ENCODE data around the gene FADS3.
A peak's percentile ranks its signal among the peaks of the same experiment; 100 is the strongest.

Gene FADS3

DNA sequence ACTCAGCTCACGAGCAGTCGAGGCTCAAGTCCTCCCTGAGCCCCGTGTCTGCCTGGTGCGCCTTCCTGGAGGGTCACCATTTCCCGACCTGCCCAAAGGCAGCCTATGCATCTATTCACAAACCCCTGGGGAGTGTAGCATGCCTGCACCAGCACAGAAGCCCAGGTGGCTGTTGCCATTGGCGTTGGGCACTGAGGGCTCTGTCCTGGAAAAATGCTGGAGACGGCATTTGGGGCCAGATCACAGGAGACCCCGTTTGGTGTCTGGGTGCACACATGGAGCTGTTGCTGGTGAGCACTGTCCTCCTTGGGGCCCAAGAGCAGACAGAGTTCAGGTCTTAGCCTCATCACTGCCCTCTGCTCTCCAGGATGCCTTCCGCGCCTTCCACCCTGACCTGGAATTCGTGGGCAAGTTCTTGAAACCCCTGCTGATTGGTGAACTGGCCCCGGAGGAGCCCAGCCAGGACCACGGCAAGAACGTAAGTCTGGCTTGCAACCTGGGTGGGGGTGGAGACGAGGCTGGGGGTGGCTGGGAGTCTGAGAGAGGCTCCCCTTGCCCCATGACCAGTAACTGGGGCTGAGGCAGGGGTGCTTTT lies 53.8 kb downstream of the FADS3 start:
- DNase-seq (ENCODE audit: low spot score), result no peak

DNA sequence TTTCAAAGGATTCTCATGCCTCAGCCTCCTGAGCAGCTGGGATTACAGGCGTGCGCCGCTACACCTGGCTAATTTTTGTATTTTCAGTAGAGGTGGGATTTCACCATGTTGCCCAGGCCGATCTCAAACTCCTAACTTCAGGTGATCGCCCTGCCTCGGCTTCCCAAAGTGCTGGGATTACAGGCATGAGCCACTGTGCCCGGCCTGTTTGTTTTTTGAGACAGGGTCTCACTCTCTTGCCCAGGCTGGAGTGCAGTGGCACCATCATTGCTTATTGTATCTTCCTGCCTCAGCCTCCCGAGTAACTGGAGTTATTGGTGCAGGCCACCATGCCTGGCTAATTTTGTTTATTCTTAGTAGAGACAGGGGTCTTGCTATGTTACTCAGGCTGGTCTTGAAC lies 55.2 kb downstream of the FADS3 start:
- no peak for DNase-seq (ENCODE audit: low spot score)

DNA sequence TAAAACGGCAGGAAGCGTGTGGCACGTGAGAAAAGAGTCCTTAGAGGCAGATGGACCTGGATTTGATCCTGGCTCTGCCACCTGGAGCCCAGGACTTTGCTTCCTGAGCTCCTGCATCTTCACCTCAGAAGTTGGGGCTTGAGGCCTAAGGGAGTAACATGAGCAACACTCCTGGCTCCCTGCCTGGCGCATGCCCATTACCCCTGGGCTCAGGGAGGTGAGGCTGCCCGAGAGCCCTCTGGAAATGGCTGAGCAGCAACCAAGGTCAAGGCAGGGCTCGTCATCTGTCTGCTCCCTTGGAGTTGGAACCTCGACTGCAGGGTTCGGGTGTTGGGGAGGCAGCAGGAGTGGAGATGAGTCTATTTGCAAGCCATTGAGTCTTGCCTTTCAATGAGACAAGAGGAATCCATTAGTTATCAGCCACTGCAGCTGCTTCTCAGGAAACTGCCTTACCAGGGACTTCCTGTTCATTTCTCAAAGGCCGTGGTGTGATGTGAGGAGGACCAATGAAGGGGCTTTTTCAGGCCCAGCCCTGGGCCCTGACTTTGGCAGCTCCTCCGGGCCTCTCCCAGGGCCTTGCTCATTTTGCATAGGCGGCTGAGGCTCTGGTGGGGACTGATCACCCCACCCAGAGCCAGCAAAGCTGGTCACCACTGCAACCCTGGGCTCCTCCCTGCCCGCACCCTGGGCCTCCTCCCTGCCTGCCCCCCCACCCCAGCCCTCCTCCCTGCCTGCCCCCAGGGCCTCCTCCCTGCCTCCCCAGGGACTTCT lies 56.9 kb downstream of the FADS3 start:
- DNase-seq (ENCODE audit: low spot score), result no peak

DNA sequence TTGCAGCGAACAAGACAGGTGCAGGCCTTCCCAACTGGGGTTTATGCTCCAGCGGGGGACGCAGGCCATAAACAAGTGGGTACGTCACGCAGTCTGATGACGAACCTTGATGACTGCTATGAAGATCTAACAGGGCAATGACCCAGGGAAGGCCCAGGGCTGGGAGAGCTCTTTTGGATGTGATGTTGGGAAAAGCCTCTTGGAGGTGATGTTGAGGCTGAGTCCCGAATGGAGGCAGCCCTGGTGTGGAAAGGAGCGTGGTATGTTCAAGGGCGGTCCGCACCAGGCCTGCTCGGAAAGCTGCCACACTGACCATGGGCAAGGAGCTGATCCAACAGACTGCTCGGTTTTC lies 57.4 kb downstream of the FADS3 start:
- DNase-seq (ENCODE audit: low spot score), result no peak

DNA sequence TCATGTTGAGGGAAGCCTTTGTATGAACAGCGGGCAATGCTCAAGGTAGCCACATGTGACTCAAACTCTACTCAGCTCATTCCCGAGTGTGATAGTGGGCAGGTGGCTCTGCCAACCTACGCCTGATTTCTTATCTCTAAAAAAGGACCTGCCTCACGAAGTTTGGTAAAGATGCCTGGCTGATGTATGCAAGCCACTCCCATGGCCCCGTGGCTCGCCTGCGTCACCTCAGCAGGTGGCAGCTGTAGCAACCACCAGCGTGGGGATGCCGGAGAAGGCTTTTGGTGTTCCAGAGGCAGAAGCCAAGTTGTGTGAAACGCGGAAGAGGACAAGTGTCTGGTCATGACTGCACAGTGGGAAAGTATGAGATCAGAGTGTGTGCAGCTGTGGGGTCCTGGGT lies 57.9 kb downstream of the FADS3 start:
- DNase-seq (ENCODE audit: low spot score), result no peak

DNA sequence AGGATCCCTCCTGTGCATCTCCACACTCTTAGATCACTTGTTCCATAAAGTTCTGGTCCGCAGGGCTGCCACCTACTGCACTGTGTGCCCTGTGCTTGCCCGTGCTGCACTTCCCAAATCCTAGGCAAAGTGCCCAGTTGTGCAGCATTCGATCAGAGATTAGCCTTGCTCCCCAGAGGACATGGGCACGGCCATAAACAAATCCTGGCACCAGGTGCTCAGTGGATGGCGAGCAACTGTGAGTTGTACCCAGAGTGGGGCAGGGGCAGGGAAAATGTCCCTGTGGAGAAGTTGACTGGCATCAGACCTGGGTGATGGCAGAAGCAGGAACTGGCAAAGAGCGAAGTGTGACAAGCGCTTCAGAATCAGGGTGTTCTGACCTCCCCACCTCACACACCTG lies 58.6 kb downstream of the FADS3 start:
- no peak for DNase-seq (ENCODE audit: low spot score)

DNA sequence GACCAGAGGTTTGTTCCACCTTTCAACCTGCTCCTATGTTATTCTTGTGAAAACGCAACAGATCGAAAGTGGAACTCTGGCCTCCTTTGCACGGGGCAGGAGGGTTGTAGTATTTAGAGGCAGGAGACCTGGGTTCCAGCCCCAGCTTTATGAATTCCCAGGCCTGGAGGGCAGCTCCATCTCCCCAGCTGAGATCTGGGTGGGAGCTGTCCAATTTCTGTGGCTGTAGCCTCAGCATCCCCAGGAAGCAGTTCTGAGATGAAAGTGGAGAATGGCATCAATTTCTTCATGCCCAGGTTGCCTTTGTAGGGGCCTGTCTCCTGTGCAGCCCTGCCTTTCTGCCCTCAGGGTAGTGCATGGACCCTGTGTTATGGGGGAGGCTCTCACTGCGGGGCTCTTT lies 59.1 kb downstream of the FADS3 start:
- DNase-seq (ENCODE audit: low spot score), result no peak

DNA sequence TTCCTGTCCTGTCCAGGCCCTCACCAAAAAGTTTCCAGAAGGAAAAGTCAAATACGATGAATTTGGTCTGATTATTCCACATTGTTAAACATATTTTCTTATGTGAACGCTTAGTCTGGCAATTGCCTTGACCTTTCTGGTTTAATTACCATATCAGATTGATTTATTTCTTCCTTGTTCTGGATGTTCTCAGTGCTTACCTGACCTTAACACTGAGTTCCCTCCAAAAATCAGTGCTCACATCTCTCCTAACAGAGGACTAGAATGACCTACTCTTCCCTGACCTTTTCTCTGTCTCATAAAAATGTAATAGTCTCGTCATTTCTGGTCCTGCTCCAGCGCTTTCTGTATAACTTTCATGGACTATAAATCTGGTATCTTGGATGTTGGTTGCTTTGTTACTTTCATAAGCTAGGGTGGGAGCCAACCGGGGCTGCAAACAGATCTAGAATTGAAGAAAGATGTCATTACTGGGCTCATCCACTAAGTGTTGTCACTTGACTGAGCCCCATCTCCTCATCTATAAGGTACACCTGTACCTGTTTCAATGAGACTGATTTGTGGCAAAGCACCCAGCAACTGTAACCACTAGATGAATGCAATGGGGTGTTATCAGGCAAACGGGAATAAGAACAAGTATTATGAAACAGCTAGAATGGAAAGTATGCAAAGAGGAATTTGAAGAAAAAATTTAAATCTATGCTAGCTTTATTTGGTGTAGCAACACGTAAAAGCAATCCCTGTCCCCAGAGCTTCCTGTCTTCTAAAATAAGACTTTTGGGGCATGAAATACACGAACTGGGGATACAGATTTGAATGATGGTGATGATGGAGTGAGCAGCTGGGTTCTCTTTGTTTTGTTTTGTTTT lies 60.9 kb downstream of the FADS3 start:
- DNase-seq (ENCODE audit: low spot score), result no peak

DNA sequence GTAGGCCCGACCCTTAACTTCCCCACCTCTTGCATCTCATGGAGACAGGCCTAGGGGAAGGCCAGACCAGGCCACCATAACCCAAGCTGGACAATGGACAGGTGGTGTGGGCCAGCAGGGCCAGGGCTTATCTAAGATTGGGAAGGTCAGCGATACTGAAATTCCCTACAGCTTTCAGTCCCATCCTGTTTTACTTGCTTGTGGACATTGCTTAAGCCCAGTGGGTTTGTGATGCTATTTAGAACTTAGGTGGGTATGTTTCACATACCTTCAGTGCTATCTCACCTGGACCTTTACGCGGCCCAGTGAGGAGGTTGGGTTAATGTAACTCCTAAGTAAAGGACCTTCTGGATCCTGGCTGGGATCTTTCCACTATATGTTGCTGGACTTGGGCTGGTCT lies 61.5 kb downstream of the FADS3 start:
- DNase-seq (ENCODE audit: low spot score), result no peak

DNA sequence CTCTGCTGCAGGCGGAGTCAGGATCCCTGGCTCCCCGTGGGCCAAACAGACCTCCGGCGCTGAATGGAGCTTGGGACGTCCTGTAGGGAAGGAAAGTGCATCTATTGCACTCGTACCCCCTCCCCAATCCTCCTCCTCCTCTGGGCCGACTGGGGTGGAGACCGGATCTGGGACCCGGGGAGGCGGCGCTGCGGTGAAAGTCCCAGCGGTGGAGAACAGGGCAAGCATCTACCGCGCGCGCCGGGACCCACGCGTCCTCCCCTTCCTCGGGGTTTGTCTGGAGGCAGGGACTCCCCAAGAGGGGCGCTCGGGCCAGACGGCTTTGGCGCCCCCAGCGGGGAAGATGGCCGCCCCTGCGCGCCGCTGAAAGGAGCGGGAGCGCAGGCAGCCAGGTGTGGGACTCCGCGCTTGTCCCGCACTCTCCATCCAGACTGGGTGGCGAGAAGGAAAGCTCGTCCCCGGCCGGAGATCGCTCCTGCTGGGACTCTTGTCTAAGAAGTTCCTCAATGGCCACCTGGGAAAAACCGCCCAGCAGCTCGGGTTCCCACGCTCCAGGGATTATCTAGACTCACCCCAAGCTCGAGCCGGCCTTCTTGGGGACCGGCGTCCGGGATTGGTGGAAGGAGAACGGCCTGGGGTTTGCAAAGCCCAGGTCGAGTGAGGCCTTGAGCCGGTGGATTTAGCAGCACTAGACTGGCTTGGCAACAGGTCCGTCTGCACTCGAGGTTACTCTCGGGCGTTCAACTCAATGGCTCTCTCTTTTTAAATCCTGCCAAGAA lies 62.5 kb downstream of the FADS3 start:
- peak; percentile 54 for DNase-seq (ENCODE audit: low spot score)

DNA sequence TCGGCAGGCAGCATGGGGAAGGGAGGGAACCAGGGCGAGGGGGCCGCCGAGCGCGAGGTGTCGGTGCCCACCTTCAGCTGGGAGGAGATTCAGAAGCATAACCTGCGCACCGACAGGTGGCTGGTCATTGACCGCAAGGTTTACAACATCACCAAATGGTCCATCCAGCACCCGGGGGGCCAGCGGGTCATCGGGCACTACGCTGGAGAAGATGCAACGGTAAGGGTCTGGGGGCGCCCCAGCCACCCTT lies 63.0 kb downstream of the FADS3 start:
- DNase-seq (ENCODE audit: low spot score), result no peak

DNA sequence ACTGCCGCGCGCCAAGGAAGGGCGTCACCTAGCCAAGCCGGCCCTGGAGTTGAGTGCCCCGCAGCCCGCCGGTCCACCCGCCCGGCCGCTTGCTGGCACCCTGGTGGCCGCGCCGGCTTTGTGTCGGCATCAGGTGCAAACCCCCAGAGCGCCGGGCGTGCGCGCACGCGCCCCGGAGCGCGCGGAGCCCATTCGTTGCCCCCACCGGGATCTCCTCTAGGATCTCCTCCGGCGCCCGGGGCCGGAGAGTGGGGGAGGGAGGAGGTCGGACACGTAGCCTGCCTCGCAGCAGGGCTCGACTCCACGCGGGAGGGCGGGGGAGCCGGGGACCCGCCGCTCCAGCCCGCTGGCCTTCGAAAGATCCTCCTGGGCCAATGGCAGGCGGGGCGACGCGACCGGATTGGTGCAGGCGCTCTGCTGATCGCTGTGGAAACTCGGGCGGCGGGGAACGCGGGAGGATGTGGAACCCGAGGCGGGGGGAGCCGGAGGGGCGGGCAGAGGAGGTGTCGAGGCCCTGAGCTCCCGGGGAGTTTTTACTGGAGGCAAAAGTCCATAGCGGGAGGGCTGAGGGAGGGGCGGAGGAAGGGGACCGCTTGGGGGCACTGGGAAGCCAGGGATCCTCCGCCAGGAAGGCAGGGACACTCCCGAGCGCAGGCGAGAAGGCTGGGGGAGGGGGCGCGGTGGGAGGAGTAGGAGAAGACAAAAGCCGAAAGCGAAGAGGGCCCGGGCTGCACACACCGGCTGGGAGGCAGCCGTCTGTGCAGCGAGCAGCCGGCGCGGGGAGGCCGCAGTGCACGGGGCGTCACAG lies 63.6 kb downstream of the FADS3 start, which contains the start of gene FADS2:
Gene FADS2 (plus strand): TSS at position 730 of the 808 bp plus-strand sequence. CDS start 91 bp downstream, outside the sequence.
- peak; percentile 98 for DNase-seq (ENCODE audit: low spot score)

DNA sequence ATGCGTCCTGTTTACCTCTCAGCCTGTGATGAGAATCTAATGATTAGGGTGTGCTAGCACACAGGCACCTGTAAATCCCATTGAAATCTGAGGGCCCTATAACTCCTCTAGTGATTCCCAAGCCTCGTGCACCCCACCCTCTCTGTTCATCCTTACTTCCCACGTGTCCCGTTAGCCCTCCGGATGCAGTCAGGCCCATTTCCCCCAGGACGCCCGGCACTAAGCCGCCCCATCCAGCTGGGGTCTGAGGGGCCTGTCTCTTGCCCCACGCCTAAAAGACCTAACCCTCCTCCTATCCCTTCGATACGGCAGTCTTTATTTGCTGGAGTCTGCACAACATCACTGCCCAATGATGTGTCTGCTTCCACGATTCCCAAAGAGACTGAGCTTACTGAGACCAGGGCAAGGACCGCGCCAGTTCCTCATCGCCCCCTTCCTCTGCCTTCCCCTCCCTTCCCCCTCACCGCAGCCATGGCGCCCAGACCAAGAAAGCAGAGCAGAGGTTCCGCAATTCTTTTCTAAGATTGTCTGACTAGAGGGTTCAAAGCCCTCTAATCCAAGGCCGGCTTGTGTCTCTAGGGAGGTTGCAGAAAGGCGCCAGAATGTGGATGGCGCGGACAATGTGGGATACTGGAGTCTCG lies 64.3 kb downstream of the FADS3 start:
- peak; percentile 63 for DNase-seq (ENCODE audit: low spot score)

Small RNA genes lying within 50 kb of the gene (small RNA-seq; reads per million reads assigned to genes)
- gene MIR6746 (0 reads per million in 2 experiments), gene RNU6-1243P (0 reads per million in 2 experiments)
